Skeletal muscle cell (primary cell): Measurements from ENCODE around the gene TFDP2.
"Not testable (repeated sequence)": the region's sequence is repeated elsewhere in the genome, so short reads cannot be mapped to it uniquely, and the experiment has no call there.

Source experiments
- DNase-seq: peaks from one replicate; pipeline ENCODE4 v3.0.0-alpha.2; 2010; ENCODE audit warnings: low read depth
- H3K4me3 ChIP-seq: 2 replicates; pipeline ENCODE4 v1.5.1; 2011; ENCODE audit warnings: low read depth, mild to moderate bottlenecking, control low read depth, low read length, moderate library complexity

TFDP2 gene

GRCh38 chr3:142029052-142029642 lies 120.2 kb downstream of the TFDP2 start:
- H3K4me3 ChIP-seq, result no peak overlapping the region
- no peak for DNase-seq

DNA sequence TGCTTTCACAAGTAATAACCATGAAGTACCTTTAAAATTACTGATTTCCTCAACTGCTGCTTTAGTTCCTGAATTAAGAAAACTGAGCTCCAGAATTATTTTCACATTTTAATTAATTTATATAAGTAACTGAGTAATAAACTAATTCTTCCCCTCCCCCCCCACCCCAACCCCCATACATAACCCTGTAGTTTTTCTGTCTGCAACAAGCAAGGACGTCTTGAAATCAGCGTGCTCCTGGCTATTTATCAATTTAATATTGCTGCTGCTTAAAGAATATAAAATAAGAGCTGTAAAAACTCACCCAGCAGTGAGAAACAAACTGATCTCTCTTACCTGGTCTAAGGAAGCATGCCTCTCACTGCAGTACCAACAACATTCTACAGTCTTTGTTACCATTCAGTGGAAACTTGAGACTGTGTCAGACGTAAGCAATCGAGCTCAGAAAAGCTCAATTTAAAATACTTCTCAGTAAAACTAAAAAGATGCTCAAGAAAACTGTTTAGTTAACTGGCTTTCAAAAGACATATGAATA lies 121.0 kb downstream of the TFDP2 start:
- H3K4me3 ChIP-seq, result peak overlapping the region; percentile 59
- DNase-seq, result peak; percentile 53

GRCh38 chr3:142027735-142028134 lies 121.6 kb downstream of the TFDP2 start:
- peak overlapping the region; percentile 59 for H3K4me3 ChIP-seq
- DNase-seq, result no peak

- no peak for DNase-seq
- peak overlapping the region; percentile 59 for H3K4me3 ChIP-seq
These were observed 122.0 kb downstream of the TFDP2 start for GRCh38 chr3:142027300-142027699.

- H3K4me3 ChIP-seq, result no peak overlapping the region
- DNase-seq, result no peak
These were observed 123.0 kb downstream of the TFDP2 start for GRCh38 chr3:142026333-142026732.

DNA sequence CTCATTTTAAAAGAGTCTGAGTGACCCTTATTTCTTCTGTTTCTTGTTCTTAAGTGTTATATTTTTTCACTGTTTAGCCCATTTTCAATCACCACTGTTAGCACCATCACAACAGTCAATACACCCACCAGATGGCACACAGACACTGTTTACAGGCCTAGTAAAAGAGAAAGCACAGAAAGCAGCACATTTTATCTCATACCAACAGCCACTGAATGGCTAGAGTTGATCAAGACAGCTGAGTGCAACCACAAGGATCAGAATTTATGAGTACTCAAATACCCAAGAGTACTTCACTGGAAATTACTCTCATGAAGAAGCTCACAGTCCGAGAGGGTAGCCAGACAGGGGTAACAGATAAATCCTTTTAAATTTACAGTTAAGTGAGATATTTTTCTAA lies 127.0 kb downstream of the TFDP2 start:
- no peak for DNase-seq
- H3K4me3 ChIP-seq, result no peak overlapping the region

- no peak overlapping the region for H3K4me3 ChIP-seq
- no peak for DNase-seq
These were observed 128.2 kb downstream of the TFDP2 start for GRCh38 chr3:142021127-142021526.

- no peak for DNase-seq
- H3K4me3 ChIP-seq, result no peak overlapping the region
These were observed 129.5 kb downstream of the TFDP2 start for GRCh38 chr3:142019794-142020320.

GRCh38 chr3:142013993-142014392 lies 135.4 kb downstream of the TFDP2 start:
- no peak overlapping the region for H3K4me3 ChIP-seq
- no peak for DNase-seq

DNA sequence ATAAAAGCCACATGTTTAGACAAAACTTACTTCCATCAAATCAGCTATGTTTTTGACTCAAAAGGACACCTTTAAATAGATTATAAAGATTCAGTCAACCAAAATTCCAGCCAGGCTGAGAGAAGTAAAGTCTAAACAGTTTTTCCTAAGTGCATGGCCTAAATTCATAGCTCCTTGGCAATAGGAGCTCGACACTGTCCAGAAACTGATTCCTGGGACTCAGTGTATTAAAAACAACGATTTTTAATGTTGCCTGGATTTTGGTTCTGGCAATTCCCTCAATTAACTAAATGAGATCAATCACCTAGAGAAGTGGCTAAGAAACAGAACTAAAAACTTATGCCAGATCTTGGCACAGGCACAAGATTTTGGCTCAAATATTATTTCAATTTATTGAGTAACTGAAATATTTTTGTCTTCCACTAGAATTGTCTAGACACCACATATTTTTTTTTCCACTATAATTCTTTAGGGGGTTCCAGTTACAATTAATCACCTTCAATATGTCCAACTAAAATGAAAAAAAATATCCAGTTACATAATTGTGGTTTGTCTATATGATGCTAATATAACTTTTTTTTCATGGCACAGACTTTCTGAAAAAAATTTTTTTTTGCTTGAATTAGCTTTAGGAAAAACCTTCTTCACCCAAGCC lies 135.9 kb downstream of the TFDP2 start:
- no peak overlapping the region for H3K4me3 ChIP-seq
- DNase-seq, result no peak

DNA sequence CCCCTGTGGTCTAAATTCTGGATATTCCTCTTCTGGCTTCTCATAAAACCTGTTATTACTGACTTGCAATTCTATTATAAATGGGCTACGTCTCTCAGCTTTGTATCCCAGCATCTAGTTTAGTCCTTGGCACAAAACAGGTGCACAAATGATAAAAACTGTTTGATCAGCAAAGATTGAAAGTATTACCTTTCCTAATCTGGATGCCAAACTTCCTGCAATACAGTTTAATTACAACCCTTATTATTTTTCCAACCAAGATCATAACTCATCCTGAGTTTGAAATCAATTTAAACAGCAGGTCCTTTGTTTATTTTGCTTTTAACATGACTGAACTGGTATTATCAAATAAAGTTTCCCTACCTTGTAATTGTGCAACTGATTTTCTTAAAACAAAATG lies 140.3 kb downstream of the TFDP2 start:
- DNase-seq, result no peak
- no peak overlapping the region for H3K4me3 ChIP-seq

DNA sequence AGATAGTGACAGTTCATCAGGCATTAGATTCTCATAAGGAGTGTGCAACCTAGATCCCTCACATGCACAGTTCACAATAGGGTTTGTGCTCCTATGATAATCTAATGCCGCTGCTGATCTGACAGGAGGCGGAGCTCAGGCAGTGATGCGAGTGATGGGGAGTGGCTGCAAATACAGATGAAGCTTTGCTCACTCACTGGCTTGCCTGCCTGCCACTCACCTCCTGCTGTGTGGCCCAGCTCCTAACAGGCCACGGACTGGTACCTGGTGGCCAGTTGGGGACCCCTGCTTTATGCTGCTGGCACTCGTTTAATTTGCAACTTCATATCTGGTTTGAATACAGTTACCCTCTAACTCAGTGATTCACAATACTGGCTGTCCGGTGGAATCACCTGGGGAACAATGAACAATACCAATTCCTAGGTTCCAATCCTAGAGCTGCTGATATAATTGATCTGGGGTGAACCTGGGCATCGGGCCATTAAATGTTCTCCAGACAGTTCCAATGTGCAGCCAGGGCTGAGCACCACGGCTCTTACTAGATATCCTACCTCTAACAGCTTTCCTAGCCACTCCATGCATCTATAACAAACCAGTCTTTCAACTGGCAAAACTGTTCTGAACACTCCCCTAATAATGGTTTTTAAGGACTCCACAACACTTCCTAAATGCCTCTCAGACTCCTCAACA lies 141.5 kb downstream of the TFDP2 start:
- DNase-seq, result no peak

DNA sequence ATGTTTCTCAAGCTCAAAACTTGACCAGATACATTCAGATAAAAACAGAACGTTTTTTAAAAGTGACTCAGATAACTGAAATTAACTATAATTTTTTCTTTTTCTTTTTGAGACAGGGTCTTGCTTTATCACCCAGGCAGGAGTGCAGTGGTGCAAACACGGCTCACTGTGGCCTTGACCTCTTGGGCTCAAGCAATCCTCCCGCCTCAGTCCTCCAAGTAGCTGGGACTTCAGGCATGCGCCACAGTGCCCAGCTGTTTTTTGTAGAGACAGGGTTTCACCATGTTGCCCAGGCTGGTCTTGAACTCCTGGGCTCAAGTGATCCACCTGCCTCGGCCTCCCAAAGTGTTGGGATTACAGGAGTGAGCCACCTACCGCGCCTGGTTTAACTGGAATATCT lies 144.4 kb downstream of the TFDP2 start:
- not testable (repeated sequence) for DNase-seq, H3K4me3 ChIP-seq

More for the DNA sequence above, 141.5 kb downstream of the TFDP2 start:
- no peak overlapping the region for H3K4me3 ChIP-seq

DNA sequence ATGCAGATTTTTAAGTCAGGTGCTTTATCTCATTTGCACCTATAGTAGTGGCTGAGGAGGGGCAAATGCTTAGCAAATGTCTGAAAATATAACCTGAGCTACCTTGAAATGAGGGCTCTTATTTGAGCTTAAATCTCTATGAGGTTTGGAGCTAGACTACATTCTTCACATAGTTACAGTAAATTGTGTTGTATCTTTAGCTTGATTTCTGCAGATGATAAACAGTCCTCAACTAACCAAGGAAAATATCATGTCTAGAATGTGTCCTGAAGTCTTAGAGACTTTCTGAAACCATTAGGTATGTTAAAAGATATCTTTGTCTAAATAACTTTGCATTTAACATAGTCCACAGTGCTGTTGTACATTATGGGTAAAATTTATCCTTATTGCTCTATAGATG lies 145.3 kb downstream of the TFDP2 start:
- no peak for DNase-seq
- no peak overlapping the region for H3K4me3 ChIP-seq

GRCh38 chr3:142003291-142003690 lies 146.1 kb downstream of the TFDP2 start:
- no peak overlapping the region for H3K4me3 ChIP-seq
- DNase-seq, result no peak

GRCh38 chr3:142000325-142000870 lies 148.9 kb downstream of the TFDP2 start:
- no peak for DNase-seq
- no peak overlapping the region for H3K4me3 ChIP-seq

- H3K4me3 ChIP-seq, result no peak overlapping the region
- no peak for DNase-seq
These were observed 150.6 kb downstream of the TFDP2 start for GRCh38 chr3:141998669-141999290.

- H3K4me3 ChIP-seq, result no peak overlapping the region
- no peak for DNase-seq
These were observed 152.9 kb downstream of the TFDP2 start for GRCh38 chr3:141996437-141996836.

- DNase-seq, result no peak
These were observed 154.5 kb downstream of the TFDP2 start for GRCh38 chr3:141994856-141995255.

GRCh38 chr3:141992512-141992911 lies 156.8 kb downstream of the TFDP2 start:
- no peak overlapping the region for H3K4me3 ChIP-seq
- no peak for DNase-seq

More at GRCh38 chr3:141994856-141995255, 154.5 kb downstream of the TFDP2 start:
- H3K4me3 ChIP-seq, result no peak overlapping the region
